Panc1 (cell line): ENCODE measurements around the gene PTGIS. TPM values are rescaled to one million over a fixed set of nuclear protein-coding genes. Genes with fewer than 3 reads are reported as not detected.

ENCODE experiments used
- ATAC-seq: fragments of 200-7000 bp; cut with Tn5 transposase; 2 replicates; pipeline ENCODE4 v1.9.1; 2020; ENCODE audit warnings: mild to moderate bottlenecking, moderate library complexity
- BruUV-seq: library from RNA; stranded (reverse); fragments of 400-500 nt; replicated peaks from 2 replicates; lab custom pipeline; 2021; lab: Mats Ljungman, UMichigan
- CTCF ChIA-PET: fragments of 300-600 bp; sonication (Branson Sonifier 250); formaldehyde crosslinking; loops from one replicate; lab custom pipeline; 2022; ENCODE audit warnings: antibody characterized with exemption; lab: Charles Lee
- POLR2A ChIA-PET: fragments of 300-600 bp; sonication (Branson Sonifier 250); formaldehyde crosslinking; loops from one replicate; lab custom pipeline; 2022; ENCODE audit warnings: antibody characterized with exemption; lab: Charles Lee
- DNase-seq: peaks from one replicate; pipeline ENCODE4 v3.0.0-alpha.2; 2010; ENCODE audit warnings: low read depth, low spot score
- H3K27ac ChIP-seq: 2 replicates; pipeline ENCODE4 v1.5.1; 2011; ENCODE audit warnings: mild to moderate bottlenecking, low read length, inconsistent platforms
- H3K27me3 ChIP-seq: fragments of 200-500 bp; sonication (Bioruptor generic); 2 replicates; pipeline ENCODE4 v1.6.0; 2014; ENCODE audit warnings: low read length, inconsistent platforms; ENCODE audit not compliant: control insufficient read depth, insufficient read depth
- H3K36me3 ChIP-seq: fragments of 200-500 bp; sonication (Bioruptor generic); 2 replicates; pipeline ENCODE4 v1.5.1; 2014; ENCODE audit warnings: inconsistent platforms, mild to moderate bottlenecking, low read length, moderate library complexity; ENCODE audit not compliant: control insufficient read depth, insufficient read depth
- H3K4me1 ChIP-seq: 2 replicates; pipeline ENCODE4 v1.5.1; 2011; ENCODE audit warnings: inconsistent platforms, mild to moderate bottlenecking, low read length, moderate library complexity; ENCODE audit not compliant: control insufficient read depth, insufficient read depth
- H3K4me3 ChIP-seq, 2 experiments: 2 replicates each; pipeline ENCODE4 v1.5.1; 2011 to 2012; ENCODE audit warnings: low read depth in 2 of 2, low read length in 2 of 2, mild to moderate bottlenecking in 2 of 2, inconsistent platforms in 1 of 2, moderate library complexity in 1 of 2
- H3K9me3 ChIP-seq: fragments of 200-500 bp; sonication (Bioruptor generic); 2 replicates; pipeline ENCODE4 v1.5.1; 2014; ENCODE audit warnings: low read depth, mild to moderate bottlenecking, inconsistent platforms, low read length, moderate library complexity; ENCODE audit not compliant: control insufficient read depth, insufficient read depth
- POLR2AphosphoS5 ChIP-seq: IDR thresholded peaks from 2 replicates; pipeline ENCODE4 v1.6.1; 2012; ENCODE audit warnings: mild to moderate bottlenecking, low read depth, low read length, moderate library complexity
- SIN3A ChIP-seq: IDR thresholded peaks from 2 replicates; pipeline ENCODE4 v1.6.1; 2012; ENCODE audit warnings: low read depth, mild to moderate bottlenecking, low read length, moderate library complexity, borderline replicate concordance; ENCODE audit not compliant: insufficient read depth
- TCF7L2 ChIP-seq: IDR thresholded peaks from 2 replicates; pipeline ENCODE4 v1.6.1; 2011; ENCODE audit warnings: mild to moderate bottlenecking, low read depth, low read length, inconsistent platforms
- in situ Hi-C: cut with HindIII; loops from 2 replicates; pipeline ENCODE4 v1.10.0; 2016; ENCODE audit warnings: low sequenced_read_pairs, low pct_unique_long_range_greater_than_20kb
- intact Hi-C: fragments of 100-400 bp; cut with micrococcal nuclease; formaldehyde crosslinking; loops from one replicate; pipeline ENCODE4 v1.10.0; 2022; ENCODE audit not compliant: unreplicated experiment
- total RNA-seq: library from RNA; stranded (reverse); gene quantifications from one replicate; pipeline ENCODE4 v1.2.1, GENCODE V29; 2021; ENCODE audit not compliant: unreplicated experiment
- TF ChIP-seq, protein P1 (sequence below): fragments of 450-650 bp; IDR thresholded peaks from 2 replicates; pipeline ENCODE4 v1.5.1; 2017; ENCODE audit warnings: mild to moderate bottlenecking
- TF ChIP-seq, protein P2 (sequence below), 2 experiments: IDR thresholded peaks; 2 replicates each; pipeline ENCODE4 v1.6.1; 2011 to 2012; ENCODE audit warnings: low read depth in 2 of 2, control low read depth in 1 of 2, low read length in 1 of 2, mild to moderate bottlenecking in 1 of 2, moderate library complexity in 1 of 2; ENCODE audit not compliant: insufficient read depth in 1 of 2

PTGIS gene
- total RNA-seq, 1 experiment from 2014 or later: 4.4 TPM

DNA sequence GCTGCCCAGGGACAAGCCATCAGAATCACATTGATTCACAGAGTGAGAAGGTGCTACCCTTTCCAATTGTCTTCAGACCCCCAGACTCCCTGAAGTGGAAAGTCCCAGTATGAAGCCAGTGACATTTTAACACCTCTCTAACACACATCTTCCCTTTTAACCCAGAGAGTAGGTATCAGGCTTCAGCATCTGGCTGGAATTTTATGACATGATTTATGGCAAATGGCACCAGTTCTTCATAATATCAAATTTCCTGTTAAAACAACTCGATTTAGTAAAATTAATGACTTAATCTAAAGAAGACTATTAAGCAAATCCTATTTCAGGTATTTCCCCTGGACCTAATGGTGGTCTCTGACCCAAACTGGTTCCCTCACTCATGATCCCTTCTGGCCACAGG is 110.5 kb downstream of the PTGIS start:
- BruUV-seq: no TSS peak
- CTCF ChIA-PET: no interaction called here
- Histone ChIP-seq H3K27ac (no peak overlapping the region), H3K4me1 (no peaks in the 10 kb centered on the region), H3K27me3 (no peaks in the 10 kb centered on the region), H3K9me3 (no peaks in the 10 kb centered on the region), H3K36me3 (no peaks in the 10 kb centered on the region), H3K4me3 (no peak overlapping the region)
- in situ Hi-C loops: no loop called here
- ATAC-seq (no peak), DNase-seq (no peak)
- TF ChIP-seq, protein P1, sequence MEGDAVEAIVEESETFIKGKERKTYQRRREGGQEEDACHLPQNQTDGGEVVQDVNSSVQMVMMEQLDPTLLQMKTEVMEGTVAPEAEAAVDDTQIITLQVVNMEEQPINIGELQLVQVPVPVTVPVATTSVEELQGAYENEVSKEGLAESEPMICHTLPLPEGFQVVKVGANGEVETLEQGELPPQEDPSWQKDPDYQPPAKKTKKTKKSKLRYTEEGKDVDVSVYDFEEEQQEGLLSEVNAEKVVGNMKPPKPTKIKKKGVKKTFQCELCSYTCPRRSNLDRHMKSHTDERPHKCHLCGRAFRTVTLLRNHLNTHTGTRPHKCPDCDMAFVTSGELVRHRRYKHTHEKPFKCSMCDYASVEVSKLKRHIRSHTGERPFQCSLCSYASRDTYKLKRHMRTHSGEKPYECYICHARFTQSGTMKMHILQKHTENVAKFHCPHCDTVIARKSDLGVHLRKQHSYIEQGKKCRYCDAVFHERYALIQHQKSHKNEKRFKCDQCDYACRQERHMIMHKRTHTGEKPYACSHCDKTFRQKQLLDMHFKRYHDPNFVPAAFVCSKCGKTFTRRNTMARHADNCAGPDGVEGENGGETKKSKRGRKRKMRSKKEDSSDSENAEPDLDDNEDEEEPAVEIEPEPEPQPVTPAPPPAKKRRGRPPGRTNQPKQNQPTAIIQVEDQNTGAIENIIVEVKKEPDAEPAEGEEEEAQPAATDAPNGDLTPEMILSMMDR: no peak
- TF ChIP-seq POLR2AphosphoS5 (no peak), TCF7L2 (no peak), SIN3A (no peak)
- TF ChIP-seq, protein P2, sequence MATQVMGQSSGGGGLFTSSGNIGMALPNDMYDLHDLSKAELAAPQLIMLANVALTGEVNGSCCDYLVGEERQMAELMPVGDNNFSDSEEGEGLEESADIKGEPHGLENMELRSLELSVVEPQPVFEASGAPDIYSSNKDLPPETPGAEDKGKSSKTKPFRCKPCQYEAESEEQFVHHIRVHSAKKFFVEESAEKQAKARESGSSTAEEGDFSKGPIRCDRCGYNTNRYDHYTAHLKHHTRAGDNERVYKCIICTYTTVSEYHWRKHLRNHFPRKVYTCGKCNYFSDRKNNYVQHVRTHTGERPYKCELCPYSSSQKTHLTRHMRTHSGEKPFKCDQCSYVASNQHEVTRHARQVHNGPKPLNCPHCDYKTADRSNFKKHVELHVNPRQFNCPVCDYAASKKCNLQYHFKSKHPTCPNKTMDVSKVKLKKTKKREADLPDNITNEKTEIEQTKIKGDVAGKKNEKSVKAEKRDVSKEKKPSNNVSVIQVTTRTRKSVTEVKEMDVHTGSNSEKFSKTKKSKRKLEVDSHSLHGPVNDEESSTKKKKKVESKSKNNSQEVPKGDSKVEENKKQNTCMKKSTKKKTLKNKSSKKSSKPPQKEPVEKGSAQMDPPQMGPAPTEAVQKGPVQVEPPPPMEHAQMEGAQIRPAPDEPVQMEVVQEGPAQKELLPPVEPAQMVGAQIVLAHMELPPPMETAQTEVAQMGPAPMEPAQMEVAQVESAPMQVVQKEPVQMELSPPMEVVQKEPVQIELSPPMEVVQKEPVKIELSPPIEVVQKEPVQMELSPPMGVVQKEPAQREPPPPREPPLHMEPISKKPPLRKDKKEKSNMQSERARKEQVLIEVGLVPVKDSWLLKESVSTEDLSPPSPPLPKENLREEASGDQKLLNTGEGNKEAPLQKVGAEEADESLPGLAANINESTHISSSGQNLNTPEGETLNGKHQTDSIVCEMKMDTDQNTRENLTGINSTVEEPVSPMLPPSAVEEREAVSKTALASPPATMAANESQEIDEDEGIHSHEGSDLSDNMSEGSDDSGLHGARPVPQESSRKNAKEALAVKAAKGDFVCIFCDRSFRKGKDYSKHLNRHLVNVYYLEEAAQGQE (IDR thresholded peaks at IDR 0.05; ENCODE audit: insufficient read depth in 1 of 2, low read depth in 2 of 2, low read length in 1 of 2): no peak
- intact Hi-C loops: no loop called here
- POLR2A ChIA-PET: no interaction called here

DNA sequence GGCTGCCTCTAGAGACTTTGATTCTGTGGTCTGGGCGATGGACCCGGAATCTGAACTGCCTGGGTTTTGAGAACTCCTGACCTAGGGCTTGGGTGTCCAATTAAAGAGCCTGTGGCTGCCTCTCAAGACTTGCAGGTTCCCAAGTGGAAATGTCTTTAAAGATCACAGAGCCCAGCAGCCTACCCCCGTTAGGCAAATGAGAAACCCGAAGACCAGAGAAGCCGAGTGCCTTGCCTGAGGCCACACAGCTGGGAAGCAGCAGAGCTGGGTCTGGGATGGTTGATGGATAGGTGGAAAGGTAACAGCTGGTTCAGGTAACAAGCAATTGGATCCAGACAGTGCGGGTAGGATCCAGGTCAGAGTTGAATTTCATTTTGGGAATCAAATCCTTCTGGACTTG is 111.3 kb downstream of the PTGIS start:
- H3K27me3 ChIP-seq: no peaks in the 10 kb centered on the region

More for the DNA sequence above, 111.3 kb downstream of the PTGIS start:
- BruUV-seq: no TSS peak
- no peak for ATAC-seq
- intact Hi-C loops: no loop called here
- Histone ChIP-seq H3K36me3 (no peaks in the 10 kb centered on the region), H3K9me3 (no peaks in the 10 kb centered on the region), H3K4me3 (no peak overlapping the region), H3K4me1 (peaks cover 7% of the 10 kb centered on the region), H3K27ac (no peak overlapping the region)
- in situ Hi-C loops: no loop called here
- CTCF ChIA-PET: no interaction called here
- POLR2A ChIA-PET: no interaction called here
- no peak for TF ChIP-seq SIN3A
- TF ChIP-seq, protein P2 (IDR thresholded peaks at IDR 0.05; ENCODE audit: insufficient read depth in 1 of 2, low read depth in 2 of 2, low read length in 1 of 2): no peak
- TF ChIP-seq, protein P1: no peak
- no peak for TF ChIP-seq TCF7L2
- TF ChIP-seq POLR2AphosphoS5: no peak
- DNase-seq: no peak
